ENCODE data around the gene CSRNP3.

The CSRNP3 gene

GRCh38 chr2:165528691-165529090 is 59.2 kb downstream of the CSRNP3 start:
- TF ChIP-seq EZH2phosphoT487 (IDR thresholded peaks at IDR 0.05; ENCODE audit: borderline replicate concordance) = no peak
- no peak for TF ChIP-seq CTCF (conservative IDR thresholded peaks at IDR 0.05; ENCODE audit: low read length)
- H3K4me1 ChIP-seq (ENCODE audit: insufficient read depth, low read length, poor library complexity, severe bottlenecking) = peaks cover 8% of the 10 kb centered on the region
- H3F3A ChIP-seq (ENCODE audit: low read depth) = no peaks in the 10 kb centered on the region
- no peak overlapping the region for H3K4me3 ChIP-seq (ENCODE audit: low read length, poor library complexity, severe bottlenecking)
- H2AFZ ChIP-seq (ENCODE audit: low read length) = no peak overlapping the region
- H4K20me1 ChIP-seq (ENCODE audit: insufficient read depth, low read length, poor library complexity, severe bottlenecking) = no peaks in the 10 kb centered on the region
- no peak overlapping the region for H3K4me2 ChIP-seq (ENCODE audit: low read depth, low read length, poor library complexity, severe bottlenecking)
- H3K9me3 ChIP-seq (ENCODE audit: insufficient read depth, low read depth, low read length) = no peaks in the 10 kb centered on the region
- H3K9ac ChIP-seq (ENCODE audit: low read depth, low read length, poor library complexity, severe bottlenecking) = no peak overlapping the region
- no peaks in the 10 kb centered on the region for H3K36me3 ChIP-seq (ENCODE audit: insufficient read depth, low read length)
- H3K9me2 ChIP-seq (replicated peaks; ENCODE audit: low read depth, low read length) = no peaks in the 10 kb centered on the region
- no peaks in the 10 kb centered on the region for H3K79me2 ChIP-seq (ENCODE audit: insufficient read depth, low read length)
- no peaks in the 10 kb centered on the region for H3K27me3 ChIP-seq (ENCODE audit: insufficient read depth, low read length, poor library complexity, severe bottlenecking)

- Histone ChIP-seq H3K79me2 (ENCODE audit: insufficient read depth, low read length) (no peaks in the 10 kb centered on the region), H3K9me3 (ENCODE audit: insufficient read depth, low read depth, low read length) (no peaks in the 10 kb centered on the region), H3K4me1 (ENCODE audit: insufficient read depth, low read length, poor library complexity, severe bottlenecking) (peaks cover 8% of the 10 kb centered on the region), H3K9me2 (replicated peaks; ENCODE audit: low read depth, low read length) (no peaks in the 10 kb centered on the region), H3K27me3 (ENCODE audit: insufficient read depth, low read length, poor library complexity, severe bottlenecking) (no peaks in the 10 kb centered on the region), H3K36me3 (ENCODE audit: insufficient read depth, low read length) (no peaks in the 10 kb centered on the region), H2AFZ (ENCODE audit: low read length) (no peak overlapping the region), H3K9ac (ENCODE audit: low read depth, low read length, poor library complexity, severe bottlenecking) (no peak overlapping the region), H4K20me1 (ENCODE audit: insufficient read depth, low read length, poor library complexity, severe bottlenecking) (no peaks in the 10 kb centered on the region), H3F3A (ENCODE audit: low read depth) (no peaks in the 10 kb centered on the region), H3K4me3 (ENCODE audit: low read length, poor library complexity, severe bottlenecking) (no peak overlapping the region), H3K4me2 (ENCODE audit: low read depth, low read length, poor library complexity, severe bottlenecking) (no peak overlapping the region)
- TF ChIP-seq EZH2phosphoT487 (IDR thresholded peaks at IDR 0.05; ENCODE audit: borderline replicate concordance) (no peak), CTCF (conservative IDR thresholded peaks at IDR 0.05; ENCODE audit: low read length) (no peak)
Observed at GRCh38 chr2:165529130-165529529, 59.6 kb downstream of the CSRNP3 start.

GRCh38 chr2:165533331-165533730 is 63.8 kb downstream of the CSRNP3 start:
- H3F3A ChIP-seq (ENCODE audit: low read depth) = no peaks in the 10 kb centered on the region
- no peak overlapping the region for H3K4me2 ChIP-seq (ENCODE audit: low read depth, low read length, poor library complexity, severe bottlenecking)
- H3K79me2 ChIP-seq (ENCODE audit: insufficient read depth, low read length) = no peaks in the 10 kb centered on the region
- no peaks in the 10 kb centered on the region for H3K9me3 ChIP-seq (ENCODE audit: insufficient read depth, low read depth, low read length)
- no peak overlapping the region for H2AFZ ChIP-seq (ENCODE audit: low read length)
- no peak overlapping the region for H3K4me3 ChIP-seq (ENCODE audit: low read length, poor library complexity, severe bottlenecking)
- peaks cover 8% of the 10 kb centered on the region for H3K4me1 ChIP-seq (ENCODE audit: insufficient read depth, low read length, poor library complexity, severe bottlenecking)
- no peaks in the 10 kb centered on the region for H4K20me1 ChIP-seq (ENCODE audit: insufficient read depth, low read length, poor library complexity, severe bottlenecking)
- H3K36me3 ChIP-seq (ENCODE audit: insufficient read depth, low read length) = no peaks in the 10 kb centered on the region
- H3K9me2 ChIP-seq (replicated peaks; ENCODE audit: low read depth, low read length) = no peaks in the 10 kb centered on the region
- no peak overlapping the region for H3K9ac ChIP-seq (ENCODE audit: low read depth, low read length, poor library complexity, severe bottlenecking)
- no peaks in the 10 kb centered on the region for H3K27me3 ChIP-seq (ENCODE audit: insufficient read depth, low read length, poor library complexity, severe bottlenecking)
- TF ChIP-seq EZH2phosphoT487 (IDR thresholded peaks at IDR 0.05; ENCODE audit: borderline replicate concordance) = no peak
- no peak for TF ChIP-seq CTCF (conservative IDR thresholded peaks at IDR 0.05; ENCODE audit: low read length)

All from Loucy (cell line).